Endodermal cell (in vitro differentiated cells): ENCODE results near the gene SLC3A2. TPM values are rescaled to one million over a fixed set of nuclear protein-coding genes. Genes with fewer than 3 reads are reported as not detected.

Source experiments
- DNase-seq: peaks from one replicate; pipeline ENCODE4 v3.0.0-alpha.2; 2017
- H3K27ac ChIP-seq: 2 replicates; pipeline ENCODE4 v1.5.1; 2013; ENCODE audit warnings: mild to moderate bottlenecking, low read depth, low read length, moderate library complexity
- H3K27me3 ChIP-seq: 2 replicates; pipeline ENCODE4 v1.6.1; 2013; ENCODE audit warnings: mild to moderate bottlenecking, low read length, moderate library complexity; ENCODE audit not compliant: insufficient read depth, control insufficient read depth, poor library complexity, severe bottlenecking
- H3K36me3 ChIP-seq: 2 replicates; pipeline ENCODE4 v1.7.0; 2013; ENCODE audit warnings: mild to moderate bottlenecking, low read length, moderate library complexity; ENCODE audit not compliant: control insufficient read depth, insufficient read depth
- H3K4me1 ChIP-seq: one replicate; pipeline ENCODE4 v1.7.0; 2013; ENCODE audit warnings: low read length; ENCODE audit not compliant: control insufficient read depth, insufficient read depth
- H3K4me3 ChIP-seq: 2 replicates; pipeline ENCODE4 v1.5.1; 2013; ENCODE audit warnings: mild to moderate bottlenecking, low read length, moderate library complexity
- H3K9ac ChIP-seq: 2 replicates; pipeline ENCODE4 v1.6.1; 2013; ENCODE audit warnings: mild to moderate bottlenecking, low read length, moderate library complexity; ENCODE audit not compliant: poor library complexity, severe bottlenecking; ENCODE audit errors: extremely low read depth
- H3K9me3 ChIP-seq: 2 replicates; pipeline ENCODE4 v1.6.1; 2013; ENCODE audit warnings: mild to moderate bottlenecking, low read length, moderate library complexity; ENCODE audit not compliant: control insufficient read depth
- H3K27ac Mint-ChIP-seq: 2 replicates; pipeline ENCODE4 v1.8.0; 2020; ENCODE audit warnings: mixed read lengths
- H3K27me3 Mint-ChIP-seq: 2 replicates; pipeline ENCODE4 v1.8.0; 2021; ENCODE audit warnings: mild to moderate bottlenecking, mixed read lengths; ENCODE audit not compliant: insufficient read depth
- H3K36me3 Mint-ChIP-seq: 2 replicates; pipeline ENCODE4 v1.8.0; 2020; ENCODE audit warnings: low read depth, mixed read lengths
- H3K4me1 Mint-ChIP-seq: 2 replicates; pipeline ENCODE4 v1.8.0; 2020; ENCODE audit warnings: mixed read lengths
- H3K4me3 Mint-ChIP-seq: 2 replicates; pipeline ENCODE4 v1.8.0; 2020; ENCODE audit warnings: mild to moderate bottlenecking, moderate library complexity, mixed read lengths
- H3K9me3 Mint-ChIP-seq: 2 replicates; pipeline ENCODE4 v1.8.0; 2020; ENCODE audit warnings: mild to moderate bottlenecking, mixed read lengths
- WGBS, 2 experiments: methylation state at CpG; one replicate each; pipeline versions ENCODE4 v1.1.5 to v1.1.7; 2013; ENCODE audit warnings: missing lambda C conversion rate in 2 of 2, mixed read lengths in 1 of 2; ENCODE audit not compliant: insufficient coverage in 1 of 2, insufficient read length in 1 of 2; 5-methylcytosine and 5-hydroxymethylcytosine counted together
- total RNA-seq, 2 donors: library from RNA; stranded (reverse); fragmentation: NEBNext Ultra II Directional in 1 of 2; extraction: Animal tissue kit (Norgen Biotek cat#: 25700) in 1 of 2; gene quantifications; 2 replicates in 1 of 2; 3 replicates in 1 of 2; pipeline ENCODE4 v1.2.1, GENCODE V29; 2021
- TF ChIP-seq, protein P1 (sequence below): fragments of 200-600 bp; sonication (generic); conservative IDR thresholded peaks from 2 replicates; pipeline ENCODE4 v1.5.0; 2021; ENCODE audit warnings: antibody characterized with exemption, mild to moderate bottlenecking

The SLC3A2 gene
- total RNA-seq, 2 donors from 2014 or later: 438 to 488 TPM

DNA sequence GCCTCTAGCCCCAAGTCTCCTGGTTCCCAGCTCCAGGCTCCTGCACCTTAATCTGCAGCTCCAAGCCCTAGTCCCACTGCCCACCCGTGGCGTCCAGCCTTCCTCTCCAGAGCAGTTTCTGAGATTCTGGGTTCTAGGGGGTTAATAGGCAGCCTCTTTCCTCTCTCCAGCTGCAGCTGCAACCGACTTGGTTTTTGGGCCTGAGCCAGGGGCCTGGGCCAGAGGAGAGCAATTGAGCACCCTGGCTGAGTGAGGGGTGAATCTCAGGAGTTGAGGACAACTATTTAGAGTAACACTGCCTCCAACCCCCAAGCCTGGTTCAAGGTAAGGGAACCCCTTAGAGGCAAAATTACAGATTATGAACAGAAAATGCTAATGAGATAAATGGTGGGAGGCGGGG is 49.5 kb downstream of the SLC3A2 start:
- Mint-ChIP-seq H3K27ac (no peak overlapping the region), H3K27me3 (peaks cover 55% of the 10 kb centered on the region), H3K9me3 (no peaks in the 10 kb centered on the region), H3K36me3 (no peaks in the 10 kb centered on the region), H3K4me3 (no peak overlapping the region), H3K4me1 (peaks cover 28% of the 10 kb centered on the region)
- H3K9me3 ChIP-seq: no peaks in the 10 kb centered on the region
- 74% methylated on average over 4 of the region's 4 CpGs; no CpG with 5 or more reads in 1 of the 2 experiments for WGBS, 2 experiments
- no peak overlapping the region for H3K9ac ChIP-seq
- no peaks in the 10 kb centered on the region for H3K36me3 ChIP-seq
- peaks cover 4% of the 10 kb centered on the region for H3K4me1 ChIP-seq
- DNase-seq: peak; percentile 43
- peaks cover 44% of the 10 kb centered on the region for H3K27me3 ChIP-seq
- TF ChIP-seq, protein P1, sequence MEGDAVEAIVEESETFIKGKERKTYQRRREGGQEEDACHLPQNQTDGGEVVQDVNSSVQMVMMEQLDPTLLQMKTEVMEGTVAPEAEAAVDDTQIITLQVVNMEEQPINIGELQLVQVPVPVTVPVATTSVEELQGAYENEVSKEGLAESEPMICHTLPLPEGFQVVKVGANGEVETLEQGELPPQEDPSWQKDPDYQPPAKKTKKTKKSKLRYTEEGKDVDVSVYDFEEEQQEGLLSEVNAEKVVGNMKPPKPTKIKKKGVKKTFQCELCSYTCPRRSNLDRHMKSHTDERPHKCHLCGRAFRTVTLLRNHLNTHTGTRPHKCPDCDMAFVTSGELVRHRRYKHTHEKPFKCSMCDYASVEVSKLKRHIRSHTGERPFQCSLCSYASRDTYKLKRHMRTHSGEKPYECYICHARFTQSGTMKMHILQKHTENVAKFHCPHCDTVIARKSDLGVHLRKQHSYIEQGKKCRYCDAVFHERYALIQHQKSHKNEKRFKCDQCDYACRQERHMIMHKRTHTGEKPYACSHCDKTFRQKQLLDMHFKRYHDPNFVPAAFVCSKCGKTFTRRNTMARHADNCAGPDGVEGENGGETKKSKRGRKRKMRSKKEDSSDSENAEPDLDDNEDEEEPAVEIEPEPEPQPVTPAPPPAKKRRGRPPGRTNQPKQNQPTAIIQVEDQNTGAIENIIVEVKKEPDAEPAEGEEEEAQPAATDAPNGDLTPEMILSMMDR: no peak
- no peak overlapping the region for H3K4me3 ChIP-seq
- H3K27ac ChIP-seq: no peak overlapping the region

DNA sequence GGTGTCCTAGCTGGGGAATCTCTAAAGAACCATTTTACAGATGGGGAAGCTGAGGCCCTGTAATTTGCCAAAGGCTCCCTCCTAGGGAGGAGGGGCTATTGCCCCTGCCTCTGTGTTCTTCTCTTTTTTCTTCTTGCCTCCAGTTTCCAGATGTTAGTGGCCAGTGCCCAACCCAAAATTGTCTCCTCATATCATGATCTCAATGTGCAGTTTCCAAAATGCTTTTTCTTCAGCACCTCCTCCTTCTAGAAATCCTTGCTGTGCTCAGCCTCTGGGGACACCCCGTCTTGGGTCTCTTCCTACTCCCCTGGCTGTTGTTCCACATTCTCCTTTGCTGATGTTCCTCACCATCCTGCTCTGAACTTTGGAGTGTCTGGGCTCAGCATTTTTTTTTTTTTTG is 50.0 kb downstream of the SLC3A2 start:
- no peak overlapping the region for H3K27ac ChIP-seq
- H3K9ac ChIP-seq: no peak overlapping the region
- 83 to 93% methylated on average over 1 of the region's 1 CpG for WGBS, 2 experiments
- Mint-ChIP-seq H3K4me3 (no peak overlapping the region), H3K27me3 (peaks cover 50% of the 10 kb centered on the region), H3K27ac (no peak overlapping the region), H3K4me1 (peaks cover 23% of the 10 kb centered on the region), H3K36me3 (no peaks in the 10 kb centered on the region), H3K9me3 (no peaks in the 10 kb centered on the region)
- DNase-seq: no peak
- peaks cover 2% of the 10 kb centered on the region for H3K4me1 ChIP-seq
- H3K27me3 ChIP-seq: peaks cover 39% of the 10 kb centered on the region
- no peaks in the 10 kb centered on the region for H3K9me3 ChIP-seq
- no peaks in the 10 kb centered on the region for H3K36me3 ChIP-seq
- TF ChIP-seq, protein P1: no peak
- no peak overlapping the region for H3K4me3 ChIP-seq

GRCh38 chr11:62931499-62932278 is 51.0 kb downstream of the SLC3A2 start:
- WGBS, 2 experiments: 20 to 45% methylated on average over 4 to 8 of the region's 8 CpGs
- peaks cover 29% of the 10 kb centered on the region for H3K27me3 ChIP-seq
- peak; percentile 77 for DNase-seq

More at GRCh38 chr11:62931499-62932278, 51.0 kb downstream of the SLC3A2 start:
- TF ChIP-seq, protein P1: no peak
- peak overlapping the region; percentile 5 for H3K27ac Mint-ChIP-seq
- Histone ChIP-seq H3K27ac (no peak overlapping the region), H3K9me3 (no peaks in the 10 kb centered on the region), H3K4me1 (no peaks in the 10 kb centered on the region), H3K4me3 (no peak overlapping the region), H3K9ac (no peak overlapping the region), H3K36me3 (no peaks in the 10 kb centered on the region)
- H3K4me3 Mint-ChIP-seq: no peak overlapping the region
- no peaks in the 10 kb centered on the region for H3K36me3 Mint-ChIP-seq
- H3K9me3 Mint-ChIP-seq: no peaks in the 10 kb centered on the region
- peaks cover 22% of the 10 kb centered on the region for H3K4me1 Mint-ChIP-seq
- peaks cover 40% of the 10 kb centered on the region for H3K27me3 Mint-ChIP-seq
